ENCODE data around the gene NR3C2. TPM values are rescaled to one million over a fixed set of nuclear protein-coding genes. Genes with fewer than 3 reads are reported as not detected.

NR3C2 gene
- total and polyA plus RNA-seq, 7 donors, result 0.70 to 17.9 (median 7.5) TPM

DNA sequence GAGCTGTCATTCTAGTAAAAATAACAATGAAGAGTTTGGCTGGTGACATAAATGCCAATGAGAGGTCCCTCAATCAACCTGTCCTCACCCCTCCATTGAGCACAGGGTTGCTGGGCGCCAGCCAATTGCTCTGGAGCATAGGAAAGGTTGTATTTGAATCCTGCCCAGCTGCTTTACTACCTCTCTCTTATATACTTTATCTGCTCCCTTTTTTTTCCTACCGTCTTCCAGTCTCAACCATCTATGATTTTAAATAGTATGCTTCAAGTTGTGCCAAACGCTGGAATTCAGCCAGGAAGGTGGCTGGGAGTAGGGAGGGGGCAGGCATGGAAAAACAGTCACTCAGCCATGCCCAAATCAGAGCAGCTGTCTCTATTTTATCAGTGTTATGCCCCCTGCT lies 153.8 kb downstream of the NR3C2 start:
- DNase-seq (no peak), ATAC-seq (peak in 3 of 4 donors; percentile 14 to 48 (median 21))
- H3K4me3 ChIP-seq, result no peak overlapping the region
- TF ChIP-seq, protein P1, sequence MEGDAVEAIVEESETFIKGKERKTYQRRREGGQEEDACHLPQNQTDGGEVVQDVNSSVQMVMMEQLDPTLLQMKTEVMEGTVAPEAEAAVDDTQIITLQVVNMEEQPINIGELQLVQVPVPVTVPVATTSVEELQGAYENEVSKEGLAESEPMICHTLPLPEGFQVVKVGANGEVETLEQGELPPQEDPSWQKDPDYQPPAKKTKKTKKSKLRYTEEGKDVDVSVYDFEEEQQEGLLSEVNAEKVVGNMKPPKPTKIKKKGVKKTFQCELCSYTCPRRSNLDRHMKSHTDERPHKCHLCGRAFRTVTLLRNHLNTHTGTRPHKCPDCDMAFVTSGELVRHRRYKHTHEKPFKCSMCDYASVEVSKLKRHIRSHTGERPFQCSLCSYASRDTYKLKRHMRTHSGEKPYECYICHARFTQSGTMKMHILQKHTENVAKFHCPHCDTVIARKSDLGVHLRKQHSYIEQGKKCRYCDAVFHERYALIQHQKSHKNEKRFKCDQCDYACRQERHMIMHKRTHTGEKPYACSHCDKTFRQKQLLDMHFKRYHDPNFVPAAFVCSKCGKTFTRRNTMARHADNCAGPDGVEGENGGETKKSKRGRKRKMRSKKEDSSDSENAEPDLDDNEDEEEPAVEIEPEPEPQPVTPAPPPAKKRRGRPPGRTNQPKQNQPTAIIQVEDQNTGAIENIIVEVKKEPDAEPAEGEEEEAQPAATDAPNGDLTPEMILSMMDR (IDR thresholded peaks at IDR 0.05), result no peak
- 7 to 26% (median 21%) methylated on average over 3 of the region's 3 CpGs for WGBS, 3 donors
- peaks cover 26% of the 10 kb centered on the region for H3K4me1 ChIP-seq
- no peaks in the 10 kb centered on the region for H3K9me3 ChIP-seq
- H3K27me3 ChIP-seq (ENCODE audit: insufficient read depth in 3 of 3, low read length in 2 of 3), result no peaks in the 10 kb centered on the region
- H3K36me3 ChIP-seq (ENCODE audit: insufficient read depth in 1 of 2, low read depth in 1 of 2), result no peaks in the 10 kb centered on the region
- intact Hi-C loops (cut with DNase I), result loop anchor here (10.0 kb wide), 2 partner anchors 126 to 156 kb away; partner anchors contain the start of gene NR3C2 (in 1 of the 2)
- H3K27ac ChIP-seq, result peak overlapping the region; percentile 20

DNA sequence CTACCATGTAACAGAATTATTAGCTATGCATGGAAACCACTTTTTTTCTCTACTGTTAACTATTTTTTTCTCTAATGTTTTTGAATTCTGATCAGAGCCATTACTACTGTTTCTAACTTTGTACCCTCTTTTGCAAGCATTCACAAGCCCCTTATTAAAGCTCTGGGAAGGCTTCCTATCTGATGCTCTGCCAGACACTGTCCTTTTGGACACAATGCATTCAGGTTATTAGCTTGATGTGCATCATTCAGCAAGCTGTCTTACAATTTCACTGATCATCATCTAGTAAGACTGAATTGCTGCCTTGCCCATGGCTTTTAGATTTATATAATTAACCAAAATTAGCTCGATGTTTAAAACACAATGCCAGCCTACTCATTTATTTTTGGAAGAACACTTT lies 155.1 kb downstream of the NR3C2 start:
- WGBS, 3 donors, result 49 to 60% (median 53%) methylated on average over 1 of the region's 1 CpG
- no peaks in the 10 kb centered on the region for H3K27me3 ChIP-seq (ENCODE audit: insufficient read depth in 3 of 3, low read length in 2 of 3)
- no peaks in the 10 kb centered on the region for H3K9me3 ChIP-seq
- H3K4me1 ChIP-seq, result peaks cover 36% of the 10 kb centered on the region
- DNase-seq, result no peak
- H3K36me3 ChIP-seq (ENCODE audit: insufficient read depth in 1 of 2, low read depth in 1 of 2), result no peaks in the 10 kb centered on the region
- H3K27ac ChIP-seq, result peak overlapping the region; percentile 34
- H3K4me3 ChIP-seq, result no peak overlapping the region
- intact Hi-C loops (cut with DNase I), result loop anchor here (10.0 kb wide), 2 partner anchors 128 to 158 kb away; partner anchors contain the start of gene NR3C2 (in 1 of the 2)
- TF ChIP-seq, protein P1 (IDR thresholded peaks at IDR 0.05), result no peak
- no peak for ATAC-seq

DNA sequence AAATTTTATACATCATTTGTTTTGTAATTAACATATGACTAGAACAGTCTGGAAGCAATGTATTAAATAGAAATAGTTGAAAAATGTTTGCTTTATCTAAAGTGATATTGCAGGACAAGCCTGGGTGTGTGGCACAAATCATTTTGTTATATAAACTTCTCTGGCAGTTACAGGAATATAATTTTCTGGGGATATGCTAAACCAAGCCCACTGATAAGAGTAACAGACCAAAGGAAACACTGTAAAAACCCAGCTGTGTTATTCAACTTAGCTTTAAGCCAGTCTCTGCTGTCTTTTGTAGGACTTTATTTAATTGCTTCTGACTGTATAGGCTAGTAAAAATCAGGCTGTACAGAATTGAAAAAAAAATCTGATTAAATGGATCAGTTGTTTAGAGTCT lies 156.2 kb downstream of the NR3C2 start:
- H3K4me1 ChIP-seq, result peaks cover 37% of the 10 kb centered on the region

DNA sequence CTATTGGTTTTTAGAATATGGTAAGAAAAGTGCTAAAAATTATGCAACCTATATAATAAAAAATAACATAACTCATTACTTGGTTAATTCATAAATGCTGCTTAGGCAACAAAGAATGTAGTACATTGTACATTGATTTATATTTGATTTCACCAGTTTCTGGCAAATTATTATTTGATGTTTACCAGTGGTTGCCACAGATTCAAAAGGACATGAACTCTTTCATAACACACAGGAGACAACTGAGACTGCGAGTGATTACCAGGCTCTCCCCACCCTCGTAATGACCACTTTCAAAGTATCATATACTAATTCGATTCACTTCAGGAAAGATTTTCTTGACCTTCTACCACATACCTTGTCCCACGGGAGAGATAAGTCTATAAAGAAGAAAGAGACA lies 158.5 kb downstream of the NR3C2 start:
- Histone ChIP-seq H3K4me1 (peaks cover 37% of the 10 kb centered on the region), H3K27ac (peak overlapping the region; percentile 38), H3K36me3 (ENCODE audit: insufficient read depth in 1 of 2, low read depth in 1 of 2) (no peaks in the 10 kb centered on the region), H3K4me3 (no peak overlapping the region), H3K27me3 (ENCODE audit: insufficient read depth in 3 of 3, low read length in 2 of 3) (no peaks in the 10 kb centered on the region), H3K9me3 (no peaks in the 10 kb centered on the region)
- DNase-seq (no peak), ATAC-seq (peak in 2 of 4 donors; percentile 46 to 68)
- TF ChIP-seq, protein P1 (IDR thresholded peaks at IDR 0.05), result no peak
- intact Hi-C loops (cut with DNase I), result loop anchor here (10.0 kb wide), 2 partner anchors 131 to 161 kb away; partner anchors contain the start of gene NR3C2 (in 1 of the 2)
- 26 to 65% (median 32%) methylated on average over 4 of the region's 4 CpGs for WGBS, 3 donors

More for the DNA sequence above, 156.2 kb downstream of the NR3C2 start:
- H3K27ac ChIP-seq, result no peak overlapping the region
- no peaks in the 10 kb centered on the region for H3K27me3 ChIP-seq (ENCODE audit: insufficient read depth in 3 of 3, low read length in 2 of 3)
- no peaks in the 10 kb centered on the region for H3K36me3 ChIP-seq (ENCODE audit: insufficient read depth in 1 of 2, low read depth in 1 of 2)
- H3K9me3 ChIP-seq, result no peaks in the 10 kb centered on the region
- no peak for ATAC-seq
- intact Hi-C loops (cut with DNase I), result loop anchor here (10.0 kb wide), 2 partner anchors 129 to 159 kb away; partner anchors contain the start of gene NR3C2 (in 1 of the 2)
- TF ChIP-seq, protein P1 (IDR thresholded peaks at IDR 0.05), result no peak
- no peak for DNase-seq
- H3K4me3 ChIP-seq, result no peak overlapping the region

DNA sequence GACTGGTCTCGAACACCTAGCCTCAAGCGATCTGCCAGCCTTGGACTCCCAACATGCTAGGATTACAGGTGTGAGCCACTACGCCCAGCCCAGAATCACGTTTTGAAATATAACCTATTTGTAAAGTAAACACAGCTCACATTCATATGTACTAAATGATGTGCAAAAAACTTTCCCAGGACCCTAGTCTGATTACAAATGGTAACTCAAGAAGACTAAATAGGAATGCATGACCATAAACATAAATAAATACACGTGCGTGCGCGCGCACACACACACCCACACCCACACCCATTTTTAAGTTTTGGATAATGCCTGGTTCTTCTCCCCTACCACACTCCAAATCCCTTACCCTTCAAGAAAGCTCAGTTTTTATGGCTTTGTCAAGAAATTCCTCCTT lies 163.9 kb downstream of the NR3C2 start:
- TF ChIP-seq, protein P1 (IDR thresholded peaks at IDR 0.05), result no peak
- intact Hi-C loops (cut with DNase I), result no loop called here

More for the DNA sequence above, 163.9 kb downstream of the NR3C2 start:
- no peaks in the 10 kb centered on the region for H3K36me3 ChIP-seq (ENCODE audit: insufficient read depth in 1 of 2, low read depth in 1 of 2)
- DNase-seq (no peak), ATAC-seq (no peak)
- H3K27me3 ChIP-seq (ENCODE audit: insufficient read depth in 3 of 3, low read length in 2 of 3), result no peaks in the 10 kb centered on the region
- WGBS, 3 donors, result 89 to 98% (median 91%) methylated on average over 9 of the region's 9 CpGs
- peaks cover 14% of the 10 kb centered on the region for H3K4me1 ChIP-seq
- no peak overlapping the region for H3K27ac ChIP-seq
- no peak overlapping the region for H3K4me3 ChIP-seq
- H3K9me3 ChIP-seq, result no peaks in the 10 kb centered on the region
